HG02973 (cell line): ENCODE measurements around the gene COQ2.
A peak's percentile ranks its signal among the peaks of the same experiment; 100 is the strongest.

Source experiments
- ATAC-seq: cut with Tn5 transposase; IDR thresholded peaks from one replicate; pipeline ENCODE4 v1.9.1; 2021; ENCODE audit warnings: moderate library complexity; ENCODE audit not compliant: unreplicated experiment

COQ2 gene

GRCh38 chr4:83219344-83220331 is 65.0 kb downstream of the COQ2 start:
- ATAC-seq = no peak

- peak; percentile 69 for ATAC-seq
These were observed 66.7 kb downstream of the COQ2 start for GRCh38 chr4:83217721-83218522.

- ATAC-seq = no peak
These were observed 67.5 kb downstream of the COQ2 start for GRCh38 chr4:83216959-83217683.

GRCh38 chr4:83214079-83214478 is 70.5 kb downstream of the COQ2 start:
- no peak for ATAC-seq
